NCI-H146 treated with DMSO at 0.1 percent for 48 hours (cell line): ENCODE measurements around the gene KCNIP4.

ENCODE experiments used
- DNase-seq: peaks from one replicate; lab custom pipeline; 2025; ENCODE audit not compliant: unreplicated experiment; lab: John Stamatoyannopoulos, UW

Gene KCNIP4

GRCh38 chr4:21205821-21206531 is 742.6 kb downstream of the KCNIP4 start:
- DNase-seq: no peak

GRCh38 chr4:21203416-21203815 is 745.2 kb downstream of the KCNIP4 start:
- DNase-seq: no peak

- no peak for DNase-seq
Measured at GRCh38 chr4:21202959-21203358, 745.6 kb downstream of the KCNIP4 start.

- DNase-seq: no peak
Measured at GRCh38 chr4:21198683-21199082, 749.9 kb downstream of the KCNIP4 start.

GRCh38 chr4:21195682-21196081 is 752.9 kb downstream of the KCNIP4 start:
- no peak for DNase-seq

GRCh38 chr4:21192367-21192766 is 756.2 kb downstream of the KCNIP4 start:
- no peak for DNase-seq

GRCh38 chr4:21191317-21191716 is 757.3 kb downstream of the KCNIP4 start:
- no peak for DNase-seq

- no peak for DNase-seq
Measured at GRCh38 chr4:21184788-21185187, 763.8 kb downstream of the KCNIP4 start.

- DNase-seq: no peak
Measured at GRCh38 chr4:21181716-21182115, 766.9 kb downstream of the KCNIP4 start.

- DNase-seq: no peak
Measured at GRCh38 chr4:21177871-21178270, 770.7 kb downstream of the KCNIP4 start.

GRCh38 chr4:21177092-21177491 is 771.5 kb downstream of the KCNIP4 start:
- DNase-seq: no peak

- no peak for DNase-seq
Measured at GRCh38 chr4:21167711-21168110, 780.9 kb downstream of the KCNIP4 start.

GRCh38 chr4:21155367-21155766 is 793.2 kb downstream of the KCNIP4 start:
- DNase-seq: no peak

GRCh38 chr4:21139327-21139726 is 809.2 kb downstream of the KCNIP4 start:
- no peak for DNase-seq

GRCh38 chr4:21136051-21136630 is 812.4 kb downstream of the KCNIP4 start:
- no peak for DNase-seq

- DNase-seq: no peak
Measured at GRCh38 chr4:21134994-21135393, 813.6 kb downstream of the KCNIP4 start.

- no peak for DNase-seq
Measured at GRCh38 chr4:21130606-21131005, 818.0 kb downstream of the KCNIP4 start.

- no peak for DNase-seq
Measured at GRCh38 chr4:21126014-21126512, 822.5 kb downstream of the KCNIP4 start.

GRCh38 chr4:21118301-21118700 is 830.3 kb downstream of the KCNIP4 start:
- DNase-seq: no peak

- no peak for DNase-seq
Measured at GRCh38 chr4:21117541-21118180, 830.9 kb downstream of the KCNIP4 start.

GRCh38 chr4:21113496-21114223 is 834.9 kb downstream of the KCNIP4 start:
- DNase-seq: no peak

- no peak for DNase-seq
Measured at GRCh38 chr4:21102667-21103066, 845.9 kb downstream of the KCNIP4 start.
